Activated CD8-positive, alpha-beta memory T cell treated with anti-CD3 and anti-CD28 coated beads for 48 hours (primary cell): Measurements from ENCODE around the gene CBX1.
"Not testable (repeated sequence)": the region's sequence is repeated elsewhere in the genome, so short reads cannot be mapped to it uniquely, and the experiment has no call there.

Experiments
- DNase-seq, 3 experiments: peaks; one replicate each; pipeline ENCODE4 v3.0.0-alpha.2; 2020; ENCODE audit warnings: low read depth in 2 of 3, low spot score in 2 of 3

Gene CBX1

GRCh38 chr17:48074322-48075081 is 26.8 kb downstream of the CBX1 start:
- DNase-seq, result no peak

GRCh38 chr17:48073566-48074094 is 27.6 kb downstream of the CBX1 start:
- DNase-seq, result not testable (repeated sequence)

- not testable (repeated sequence) for DNase-seq
These were observed 28.5 kb downstream of the CBX1 start for GRCh38 chr17:48072811-48073210.

- DNase-seq, result no peak
These were observed 29.6 kb downstream of the CBX1 start for GRCh38 chr17:48071654-48072053.

GRCh38 chr17:48070195-48070594 is 31.1 kb downstream of the CBX1 start:
- DNase-seq, result no peak

- no peak for DNase-seq
These were observed 32.8 kb downstream of the CBX1 start for GRCh38 chr17:48068491-48068961.

- DNase-seq, result not testable (repeated sequence)
These were observed 33.5 kb downstream of the CBX1 start for GRCh38 chr17:48067808-48068207.

GRCh38 chr17:48067245-48067644 is 34.0 kb downstream of the CBX1 start:
- no peak for DNase-seq

GRCh38 chr17:48066656-48067055 is 34.6 kb downstream of the CBX1 start:
- DNase-seq, result no peak

- DNase-seq, result no peak
These were observed 35.1 kb downstream of the CBX1 start for GRCh38 chr17:48066192-48066591.

GRCh38 chr17:48064638-48065037 is 36.6 kb downstream of the CBX1 start:
- DNase-seq, result no peak

- DNase-seq, result no peak
These were observed 39.0 kb downstream of the CBX1 start for GRCh38 chr17:48062273-48062672.

- DNase-seq, result no peak
These were observed 41.0 kb downstream of the CBX1 start for GRCh38 chr17:48060249-48060648.

GRCh38 chr17:48059125-48059668 is 42.1 kb downstream of the CBX1 start:
- no peak for DNase-seq

- DNase-seq, result no peak
These were observed 42.7 kb downstream of the CBX1 start for GRCh38 chr17:48058393-48059124.

- no peak for DNase-seq
These were observed 43.7 kb downstream of the CBX1 start for GRCh38 chr17:48057626-48058025.

GRCh38 chr17:48056879-48057278 is 44.4 kb downstream of the CBX1 start:
- no peak for DNase-seq

- DNase-seq, result no peak
These were observed 45.0 kb downstream of the CBX1 start for GRCh38 chr17:48056246-48056745.

GRCh38 chr17:48055531-48056245 is 45.6 kb downstream of the CBX1 start:
- DNase-seq, result no peak

- no peak for DNase-seq
These were observed 46.8 kb downstream of the CBX1 start for GRCh38 chr17:48054238-48055185.
